OCI-LY3 (cell line): ENCODE data around the gene SMAD6.

Source experiments
- CTCF ChIP-seq: fragments of 200-600, 300-600 bp; sonication (generic); IDR thresholded peaks from 2 replicates; pipeline ENCODE4 v1.5.1; 2014; ENCODE audit warnings: antibody characterized with exemption, low read length, low read depth
- EZH2phosphoT487 ChIP-seq: fragments of 200-600 bp; shearing (Covaris generic); IDR thresholded peaks from 2 replicates; pipeline ENCODE4 v1.6.1; 2018; ENCODE audit warnings: antibody characterized with exemption, mixed run types, low read depth

GRCh38 chr15:66654739-66655375, 47.2 kb upstream of the SMAD6 start:
- no peak for TF ChIP-seq CTCF
- no peak for TF ChIP-seq EZH2phosphoT487
